CD8-positive, alpha-beta memory T cell (primary cell): Measurements from ENCODE around the gene ZIC2. TPM values are rescaled to one million over a fixed set of nuclear protein-coding genes. Genes with fewer than 3 reads are reported as not detected.
A peak's percentile ranks its signal among the peaks of the same experiment; 100 is the strongest.

Experiments used
- CTCF ChIA-PET: fragments of 350-600 bp; sonication (Branson Sonifier 250); formaldehyde crosslinking; loops from one replicate; lab custom pipeline; 2021; ENCODE audit warnings: antibody characterized with exemption; lab: Charles Lee
- POLR2A ChIA-PET: fragments of 350-600 bp; sonication (Branson Sonifier 250); formaldehyde crosslinking; loops from one replicate; lab custom pipeline; 2021; ENCODE audit warnings: antibody characterized with exemption; lab: Charles Lee
- DNase-seq, 5 donors: peaks; one replicate each; pipeline versions ENCODE4 v3.0.0 to v3.0.0-alpha.2; 2020 to 2022; ENCODE audit warnings: mixed read lengths in 1 of 5
- H3K27ac ChIP-seq: one replicate; pipeline ENCODE4 v1.7.0; 2013; ENCODE audit warnings: low read depth, mild to moderate bottlenecking, low read length, moderate library complexity
- H3K27me3 ChIP-seq: 2 replicates; pipeline ENCODE4 v1.7.0; 2013; ENCODE audit warnings: low read length, mild to moderate bottlenecking; ENCODE audit not compliant: insufficient read depth, poor library complexity, severe bottlenecking
- H3K36me3 ChIP-seq: 2 replicates; pipeline ENCODE4 v1.7.0; 2013; ENCODE audit warnings: mild to moderate bottlenecking, low read length, moderate library complexity; ENCODE audit not compliant: insufficient read depth
- H3K4me1 ChIP-seq: 2 replicates; pipeline ENCODE4 v1.7.0; 2013; ENCODE audit warnings: mild to moderate bottlenecking, low read length, moderate library complexity; ENCODE audit not compliant: insufficient read depth
- H3K4me3 ChIP-seq: 2 replicates; pipeline ENCODE4 v1.7.0; 2013; ENCODE audit warnings: mild to moderate bottlenecking, low read length
- H3K9me3 ChIP-seq: 2 replicates; pipeline ENCODE4 v1.7.0; 2013; ENCODE audit warnings: mild to moderate bottlenecking, low read length
- H3K27ac Mint-ChIP-seq, 8 donors: one replicate each; pipeline ENCODE4 v1.8.0; 2020 to 2021; ENCODE audit warnings: mixed read lengths in 8 of 8, mild to moderate bottlenecking in 6 of 8, inconsistent platforms in 3 of 8, moderate library complexity in 3 of 8
- H3K27me3 Mint-ChIP-seq, 2 donors: one replicate each; pipeline ENCODE4 v1.8.0; 2020 to 2021; ENCODE audit warnings: mixed read lengths in 2 of 2, mild to moderate bottlenecking in 1 of 2, moderate library complexity in 1 of 2
- H3K36me3 Mint-ChIP-seq, 3 donors: one replicate each; pipeline ENCODE4 v1.8.0; 2020 to 2021; ENCODE audit warnings: mixed read lengths in 3 of 3, inconsistent platforms in 1 of 3, mild to moderate bottlenecking in 1 of 3
- H3K4me1 Mint-ChIP-seq, 3 donors: one replicate each; pipeline ENCODE4 v1.8.0; 2020 to 2021; ENCODE audit warnings: mixed read lengths in 3 of 3, inconsistent platforms in 1 of 3, mild to moderate bottlenecking in 1 of 3
- H3K4me3 Mint-ChIP-seq, 7 donors: one replicate each; pipeline ENCODE4 v1.8.0; 2020 to 2021; ENCODE audit warnings: mixed read lengths in 7 of 7, mild to moderate bottlenecking in 6 of 7, moderate library complexity in 4 of 7, inconsistent platforms in 2 of 7
- H3K9me3 Mint-ChIP-seq, 5 donors: one replicate each; pipeline ENCODE4 v1.8.0; 2020 to 2022; ENCODE audit warnings: mixed read lengths in 5 of 5, mild to moderate bottlenecking in 3 of 5, moderate library complexity in 2 of 5, inconsistent platforms in 1 of 5
- polyA plus RNA-seq: library from polyadenylated mRNA; unstranded; fragments of 300-500 nt; fragmentation: Illumina TruSeq; gene quantifications from one replicate; pipeline ENCODE4 v1.2.3, GENCODE V29; 2021
- total RNA-seq, 2 experiments: library from RNA; stranded (reverse); gene quantifications; one replicate each; pipeline ENCODE4 v1.2.3, GENCODE V29; 2021

ZIC2 gene
- total and polyA plus RNA-seq, 3 experiments from 2014 or later = not detected

DNA sequence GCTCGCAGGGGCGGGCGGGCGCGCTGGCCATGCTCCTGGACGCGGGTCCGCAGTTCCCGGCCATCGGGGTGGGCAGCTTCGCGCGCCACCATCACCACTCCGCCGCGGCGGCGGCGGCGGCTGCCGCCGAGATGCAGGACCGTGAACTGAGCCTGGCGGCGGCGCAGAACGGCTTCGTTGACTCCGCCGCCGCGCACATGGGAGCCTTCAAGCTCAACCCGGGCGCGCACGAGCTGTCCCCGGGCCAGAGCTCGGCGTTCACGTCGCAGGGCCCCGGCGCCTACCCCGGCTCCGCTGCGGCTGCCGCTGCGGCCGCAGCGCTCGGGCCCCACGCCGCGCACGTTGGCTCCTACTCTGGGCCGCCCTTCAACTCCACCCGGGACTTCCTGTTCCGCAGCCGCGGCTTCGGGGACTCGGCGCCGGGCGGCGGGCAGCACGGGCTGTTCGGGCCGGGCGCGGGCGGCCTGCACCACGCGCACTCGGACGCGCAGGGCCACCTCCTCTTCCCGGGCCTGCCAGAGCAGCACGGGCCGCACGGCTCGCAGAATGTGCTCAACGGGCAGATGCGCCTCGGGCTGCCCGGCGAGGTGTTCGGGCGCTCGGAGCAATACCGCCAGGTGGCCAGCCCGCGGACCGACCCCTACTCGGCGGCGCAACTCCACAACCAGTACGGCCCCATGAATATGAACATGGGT, 599 bp downstream of the ZIC2 start:
- POLR2A ChIA-PET = interaction anchor here (0.7 to 1.0 kb wide), 2 partner anchors 15 to 543 kb away, joined by 3 to 5 read pairs; no protein-coding TSS in a partner anchor
- Mint-ChIP-seq H3K27ac (peak overlapping the region in 3 of 8 donors; percentile 12 to 95 (median 64)), H3K4me3 (peak overlapping the region in 6 of 7 donors; percentile 23 to 78 (median 54))

DNA sequence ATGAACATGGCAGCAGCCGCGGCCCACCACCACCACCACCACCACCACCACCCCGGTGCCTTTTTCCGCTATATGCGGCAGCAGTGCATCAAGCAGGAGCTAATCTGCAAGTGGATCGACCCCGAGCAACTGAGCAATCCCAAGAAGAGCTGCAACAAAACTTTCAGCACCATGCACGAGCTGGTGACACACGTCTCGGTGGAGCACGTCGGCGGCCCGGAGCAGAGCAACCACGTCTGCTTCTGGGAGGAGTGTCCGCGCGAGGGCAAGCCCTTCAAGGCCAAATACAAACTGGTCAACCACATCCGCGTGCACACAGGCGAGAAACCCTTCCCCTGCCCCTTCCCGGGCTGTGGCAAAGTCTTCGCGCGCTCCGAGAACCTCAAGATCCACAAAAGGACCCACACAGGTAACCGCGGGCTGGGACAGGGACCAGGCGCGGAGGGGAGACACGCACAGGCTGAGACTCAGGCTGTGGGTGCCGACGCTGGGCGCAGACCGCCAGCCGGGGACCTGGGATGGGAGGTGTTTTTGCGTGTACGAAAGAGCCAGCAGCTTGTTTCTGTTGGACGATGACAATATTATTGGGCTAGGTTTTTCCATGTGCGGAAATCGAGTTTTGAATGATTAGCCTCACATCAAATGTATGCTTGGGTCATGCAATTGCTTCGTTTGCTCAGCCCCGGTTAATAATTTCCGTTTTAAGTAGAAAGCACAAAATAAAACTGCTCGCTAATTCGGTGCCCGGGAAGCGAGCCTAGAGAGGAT, 1.3 kb downstream of the ZIC2 start:
- H3K9me3 ChIP-seq = peaks cover 8% of the 10 kb centered on the region
- no peak overlapping the region for H3K4me3 ChIP-seq
- peaks cover 27% of the 10 kb centered on the region for H3K4me1 ChIP-seq
- peaks cover 71% of the 10 kb centered on the region for H3K27me3 ChIP-seq
- H3K27me3 Mint-ChIP-seq = peaks cover 67 to 68% of the 10 kb centered on the region in 2 donors
- peak overlapping the region; percentile 23 to 78 (median 69) for H3K4me3 Mint-ChIP-seq
- DNase-seq = no peak
- peak overlapping the region in 6 of 8 donors; percentile 33 to 95 (median 82) for H3K27ac Mint-ChIP-seq
- H3K4me1 Mint-ChIP-seq = peaks cover 11 to 31% (median 30%) of the 10 kb centered on the region in 3 donors
- peaks cover 9 to 46% (median 37%) of the 10 kb centered on the region in 5 donors for H3K9me3 Mint-ChIP-seq
- no peaks in the 10 kb centered on the region for H3K36me3 ChIP-seq
- H3K36me3 Mint-ChIP-seq = peaks cover 0 to 4% (median 0%) of the 10 kb centered on the region in 3 donors
- ChIA-PET POLR2A (interaction anchor here (0.7 kb wide), 1 partner anchor 542 kb away, joined by 3 read pairs; no protein-coding TSS in a partner anchor), CTCF (interaction anchor here (1.2 kb wide), 1 partner anchor 8 kb away, joined by 3 read pairs; no protein-coding TSS in a partner anchor)
- H3K27ac ChIP-seq = peak overlapping the region; percentile 10

More for the DNA sequence above, 599 bp downstream of the ZIC2 start:
- Mint-ChIP-seq H3K9me3 (peaks cover 9 to 48% (median 40%) of the 10 kb centered on the region in 5 donors), H3K36me3 (peaks cover 0 to 4% (median 0%) of the 10 kb centered on the region in 3 donors), H3K27me3 (peaks cover 68% of the 10 kb centered on the region in 2 donors), H3K4me1 (peaks cover 11 to 31% (median 30%) of the 10 kb centered on the region in 3 donors)
- peaks cover 27% of the 10 kb centered on the region for H3K4me1 ChIP-seq
- peaks cover 71% of the 10 kb centered on the region for H3K27me3 ChIP-seq
- peaks cover 8% of the 10 kb centered on the region for H3K9me3 ChIP-seq
- DNase-seq = no peak
- H3K4me3 ChIP-seq = no peak overlapping the region
- H3K27ac ChIP-seq = peak overlapping the region; percentile 7
- no peaks in the 10 kb centered on the region for H3K36me3 ChIP-seq
- CTCF ChIA-PET = interaction anchor here (1.4 kb wide), 1 partner anchor 326 kb away, joined by 4 read pairs; no protein-coding TSS in a partner anchor

DNA sequence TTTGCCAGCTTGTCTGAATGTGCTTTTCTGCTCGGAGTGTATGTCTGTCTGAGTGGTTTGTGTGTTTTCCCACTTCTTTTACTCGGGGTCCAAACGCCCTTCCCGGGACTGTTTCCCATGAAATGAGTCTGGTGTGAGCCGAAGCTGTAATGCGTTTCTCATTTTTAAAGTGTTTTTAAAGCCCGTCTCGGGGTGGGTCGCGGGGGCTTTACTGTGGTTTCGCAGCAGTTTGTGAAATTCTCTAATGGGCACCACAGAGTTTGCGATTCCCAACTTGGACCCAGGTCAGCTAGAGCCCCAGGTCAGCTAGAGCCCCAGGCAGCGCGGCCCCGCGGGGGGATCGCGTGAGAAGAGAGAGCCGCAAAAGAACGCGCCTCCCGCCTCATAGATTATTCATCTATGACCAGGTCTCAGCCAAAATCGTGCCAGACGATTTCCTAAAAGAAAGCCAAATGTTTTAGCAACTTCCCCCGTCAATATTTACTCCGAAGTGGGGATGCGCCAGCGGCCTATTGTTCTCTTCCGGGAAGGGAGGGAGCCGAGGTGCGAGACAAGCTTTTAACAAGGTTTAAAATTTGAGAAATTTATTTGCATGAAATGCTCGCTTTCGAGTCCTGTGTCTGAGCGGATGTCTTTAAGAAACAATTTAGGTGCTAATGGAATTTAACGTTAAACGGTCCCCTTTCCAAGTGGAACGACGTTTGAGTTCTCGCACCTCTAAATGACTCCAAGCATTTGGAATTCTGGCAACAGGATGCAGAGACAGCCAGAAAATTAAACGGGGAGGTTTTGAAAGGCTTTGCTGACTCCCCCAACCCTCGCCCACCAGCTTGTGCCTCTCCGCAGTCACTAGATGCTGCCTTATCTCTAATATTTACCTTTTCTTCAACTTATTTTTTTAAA, 2.2 kb downstream of the ZIC2 start:
- Mint-ChIP-seq H3K36me3 (peaks cover 0 to 4% (median 0%) of the 10 kb centered on the region in 3 donors), H3K9me3 (peaks cover 9 to 42% (median 35%) of the 10 kb centered on the region in 5 donors), H3K27ac (peak overlapping the region in 7 of 8 donors; percentile 63 to 95 (median 81)), H3K27me3 (peaks cover 65 to 67% of the 10 kb centered on the region in 2 donors), H3K4me1 (peaks cover 8 to 28% (median 25%) of the 10 kb centered on the region in 3 donors), H3K4me3 (peak overlapping the region; percentile 29 to 83 (median 69))
- Histone ChIP-seq H3K9me3 (peaks cover 8% of the 10 kb centered on the region), H3K27me3 (peaks cover 70% of the 10 kb centered on the region), H3K4me1 (peaks cover 19% of the 10 kb centered on the region), H3K36me3 (no peaks in the 10 kb centered on the region), H3K4me3 (no peak overlapping the region), H3K27ac (peak overlapping the region; percentile 10)
- DNase-seq = no peak
- CTCF ChIA-PET = interaction anchor here (1.2 kb wide), 1 partner anchor 9 kb away, joined by 3 read pairs; no protein-coding TSS in a partner anchor
- POLR2A ChIA-PET = no interaction called here

DNA sequence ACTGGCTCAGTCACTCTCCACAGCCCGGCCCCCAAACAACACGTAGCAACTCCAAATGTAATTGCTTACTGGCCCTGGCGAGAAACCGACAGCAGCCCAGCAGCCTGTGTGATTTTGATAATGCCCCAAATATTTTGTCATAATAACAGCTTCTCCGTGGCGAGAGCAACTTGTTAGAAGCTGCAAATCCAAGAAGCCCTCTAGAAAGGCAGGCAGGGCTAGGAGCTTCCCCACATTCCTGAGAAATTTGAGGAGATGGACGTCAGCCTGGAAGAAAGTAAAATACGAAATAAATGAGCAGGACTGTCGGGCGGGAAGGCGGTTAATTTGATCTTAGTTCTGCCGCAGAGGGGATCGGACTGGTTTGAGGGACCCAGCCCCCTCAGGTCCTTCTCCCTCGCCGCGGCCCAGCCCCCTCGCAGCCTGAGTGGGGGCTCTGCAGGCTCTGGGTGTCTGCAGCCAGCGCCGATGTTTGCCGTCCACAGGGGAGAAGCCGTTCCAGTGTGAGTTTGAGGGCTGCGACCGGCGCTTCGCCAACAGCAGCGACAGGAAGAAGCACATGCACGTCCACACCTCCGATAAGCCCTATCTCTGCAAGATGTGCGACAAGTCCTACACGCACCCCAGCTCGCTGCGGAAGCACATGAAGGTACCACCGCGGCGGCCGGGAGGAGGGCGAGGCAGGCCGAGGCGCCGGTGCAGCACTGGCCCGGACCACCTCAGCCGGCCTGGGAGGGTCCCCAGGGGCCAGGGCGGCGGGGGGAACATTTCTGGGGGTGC, 3.1 kb downstream of the ZIC2 start:
- Histone ChIP-seq H3K36me3 (no peaks in the 10 kb centered on the region), H3K27ac (no peak overlapping the region), H3K27me3 (peaks cover 70% of the 10 kb centered on the region), H3K4me1 (peaks cover 20% of the 10 kb centered on the region), H3K9me3 (peaks cover 8% of the 10 kb centered on the region), H3K4me3 (no peak overlapping the region)
- ChIA-PET POLR2A (no interaction called here), CTCF (no interaction called here)
- Mint-ChIP-seq H3K9me3 (peaks cover 9 to 44% (median 37%) of the 10 kb centered on the region in 5 donors), H3K27me3 (peaks cover 65 to 67% of the 10 kb centered on the region in 2 donors), H3K4me3 (peak overlapping the region; percentile 29 to 83 (median 69)), H3K27ac (peak overlapping the region in 6 of 8 donors; percentile 77 to 95 (median 83)), H3K4me1 (peaks cover 7 to 34% (median 29%) of the 10 kb centered on the region in 3 donors), H3K36me3 (peaks cover 0 to 4% (median 0%) of the 10 kb centered on the region in 3 donors)
- no peak for DNase-seq

DNA sequence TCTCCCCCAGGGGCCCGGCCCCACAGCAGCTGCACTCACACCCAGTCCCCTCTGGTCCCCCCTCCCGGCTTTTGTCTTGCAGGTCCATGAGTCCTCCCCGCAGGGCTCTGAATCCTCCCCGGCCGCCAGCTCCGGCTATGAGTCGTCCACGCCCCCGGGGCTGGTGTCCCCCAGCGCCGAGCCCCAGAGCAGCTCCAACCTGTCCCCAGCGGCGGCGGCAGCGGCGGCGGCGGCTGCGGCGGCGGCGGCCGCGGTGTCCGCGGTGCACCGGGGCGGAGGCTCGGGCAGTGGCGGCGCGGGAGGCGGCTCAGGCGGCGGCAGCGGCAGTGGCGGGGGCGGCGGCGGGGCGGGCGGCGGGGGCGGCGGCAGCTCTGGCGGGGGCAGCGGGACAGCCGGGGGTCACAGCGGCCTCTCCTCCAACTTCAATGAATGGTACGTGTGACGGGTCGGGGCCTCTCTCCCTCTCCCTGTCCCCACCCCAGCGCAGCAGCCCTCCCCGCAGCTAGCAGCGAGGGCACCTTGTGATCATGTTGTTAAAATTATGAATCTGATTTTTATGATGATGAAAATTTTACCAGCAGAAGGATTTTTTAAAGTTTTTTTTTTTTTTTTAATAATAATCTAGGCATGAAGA, 3.8 kb downstream of the ZIC2 start:
- Histone ChIP-seq H3K9me3 (peaks cover 8% of the 10 kb centered on the region), H3K4me3 (no peak overlapping the region), H3K4me1 (peaks cover 20% of the 10 kb centered on the region), H3K27ac (no peak overlapping the region), H3K27me3 (peaks cover 71% of the 10 kb centered on the region), H3K36me3 (no peaks in the 10 kb centered on the region)
- CTCF ChIA-PET = no interaction called here
- Mint-ChIP-seq H3K4me1 (peaks cover 12 to 41% (median 34%) of the 10 kb centered on the region in 3 donors), H3K27me3 (peaks cover 70 to 71% of the 10 kb centered on the region in 2 donors), H3K4me3 (peak overlapping the region in 1 of 7 donors; percentile 76), H3K9me3 (peaks cover 9 to 47% (median 38%) of the 10 kb centered on the region in 5 donors), H3K36me3 (peaks cover 0 to 4% (median 0%) of the 10 kb centered on the region in 3 donors), H3K27ac (peak overlapping the region in 1 of 8 donors; percentile 91)
- POLR2A ChIA-PET = interaction anchor here (0.5 to 1.2 kb wide), 2 partner anchors 11 to 39 kb away, joined by 3 read pairs; no protein-coding TSS in a partner anchor
- DNase-seq = no peak

DNA sequence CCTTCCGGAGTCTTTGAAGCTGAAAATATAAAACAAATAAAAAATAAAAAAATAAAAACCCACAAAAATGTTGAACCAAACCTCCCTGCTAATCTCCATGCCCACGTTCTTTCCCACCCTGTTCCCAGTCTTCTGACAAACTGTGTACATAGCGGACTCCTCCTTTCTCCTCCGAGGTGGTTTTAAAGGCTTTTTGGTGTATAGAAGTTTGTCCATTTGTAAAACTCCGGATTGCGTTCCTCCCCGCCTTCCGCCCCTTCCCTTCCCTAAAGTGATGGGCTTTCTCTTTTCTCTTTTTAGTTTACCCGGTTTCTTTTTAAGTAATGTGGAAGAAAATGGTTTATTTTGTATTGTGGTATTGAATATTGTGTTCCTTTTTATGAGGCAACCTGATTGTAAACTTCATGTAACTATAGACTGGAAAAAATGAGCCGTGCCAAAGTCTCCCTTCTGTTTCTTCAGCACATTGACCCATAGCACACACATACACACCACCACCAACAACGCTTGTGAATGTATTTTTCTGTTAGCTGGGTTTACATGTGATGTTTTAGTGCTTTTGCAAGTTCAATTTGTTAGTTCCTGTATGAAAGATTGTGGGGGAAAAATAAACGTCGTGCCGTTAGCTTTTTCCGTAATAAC, 4.4 kb downstream of the ZIC2 start:
- H3K4me3 ChIP-seq = no peak overlapping the region
- Mint-ChIP-seq H3K27me3 (peaks cover 75 to 77% of the 10 kb centered on the region in 2 donors), H3K4me3 (peak overlapping the region in 5 of 7 donors; percentile 43 to 76 (median 58)), H3K4me1 (peaks cover 12 to 42% (median 38%) of the 10 kb centered on the region in 3 donors), H3K27ac (peak overlapping the region in 6 of 8 donors; percentile 50 to 92 (median 68)), H3K9me3 (peaks cover 9 to 47% (median 41%) of the 10 kb centered on the region in 5 donors), H3K36me3 (peaks cover 0 to 4% (median 0%) of the 10 kb centered on the region in 3 donors)
- peaks cover 77% of the 10 kb centered on the region for H3K27me3 ChIP-seq
- DNase-seq = no peak
- H3K4me1 ChIP-seq = peaks cover 24% of the 10 kb centered on the region
- CTCF ChIA-PET = interaction anchor here (0.9 kb wide), 1 partner anchor 11 kb away, joined by 4 read pairs; no protein-coding TSS in a partner anchor
- peaks cover 8% of the 10 kb centered on the region for H3K9me3 ChIP-seq
- H3K36me3 ChIP-seq = no peaks in the 10 kb centered on the region
- POLR2A ChIA-PET = interaction anchor here (0.5 to 1.2 kb wide), 2 partner anchors 12 to 40 kb away, joined by 3 read pairs; no protein-coding TSS in a partner anchor
- H3K27ac ChIP-seq = no peak overlapping the region
